ENCODE measurements around the gene ZMYND8. TPM values are rescaled to one million over a fixed set of nuclear protein-coding genes. Genes with fewer than 3 reads are reported as not detected.

Gene ZMYND8
- total and polyA plus RNA-seq, 2 donors (not counting 3 experiments of a cell fraction or from before 2014, with no cell fraction given) = 30.6 to 75.2 TPM

GRCh38 chr20:47309806-47310426 lies 46.6 kb downstream of the ZMYND8 start:
- DNase-seq (ENCODE audit: low read depth, low spot score) (no peak), FAIRE-seq (no peak)
- intact Hi-C loops (cut with micrococcal nuclease) = loop anchor here (10.0 kb wide), 1 partner anchor 1615 kb away; the partner anchor contains the start of gene ARFGEF2
- no TSS peak for BruUV-seq (replicated peaks)
- no peaks in the 10 kb centered on the region for H3K9me1 ChIP-seq (replicated peaks; ENCODE audit: control insufficient read depth, extremely low read depth, insufficient read depth, low read length)
- TF ChIP-seq POLR2A (IDR thresholded peaks at IDR 0.05; ENCODE audit: low read depth, low read length) = no peak
- TF ChIP-seq MYC (IDR thresholded peaks at IDR 0.05; ENCODE audit: low read depth, low read length) = no peak
- TF ChIP-seq JUN (IDR thresholded peaks at IDR 0.05; ENCODE audit: borderline replicate concordance, insufficient read depth, insufficient read length, low read depth) = no peak
- TF ChIP-seq CTCF (IDR thresholded peaks at IDR 0.05; ENCODE audit: extremely low read depth in 1 of 2, insufficient read depth in 1 of 2, low read depth in 1 of 2, low read length in 2 of 2) = no peak
- no peak for TF ChIP-seq GATA2 (IDR thresholded peaks at IDR 0.05; ENCODE audit: insufficient read depth, insufficient read length, low read depth, low read length)
- TF ChIP-seq, protein P1, sequence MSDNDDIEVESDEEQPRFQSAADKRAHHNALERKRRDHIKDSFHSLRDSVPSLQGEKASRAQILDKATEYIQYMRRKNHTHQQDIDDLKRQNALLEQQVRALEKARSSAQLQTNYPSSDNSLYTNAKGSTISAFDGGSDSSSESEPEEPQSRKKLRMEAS (IDR thresholded peaks at IDR 0.05; ENCODE audit: insufficient read depth, insufficient read length) = no peak
- TF ChIP-seq FOS (IDR thresholded peaks at IDR 0.05; ENCODE audit: borderline replicate concordance, insufficient read depth, low read length) = no peak
- TF ChIP-seq POLR2AphosphoS5 (IDR thresholded peaks at IDR 0.05; ENCODE audit: insufficient read depth, low read depth, low read length) = no peak
- no peak for TF ChIP-seq EZH2 (IDR thresholded peaks at IDR 0.05; ENCODE audit: borderline replicate concordance, low read depth, low read length, severe bottlenecking)
- no peaks in the 10 kb centered on the region for H3K27me3 ChIP-seq (ENCODE audit: control insufficient read depth in 2 of 2, insufficient read depth in 2 of 2, low read length in 2 of 2)
- dilution Hi-C loops (cut with MboI; ENCODE audit: extremely low pct_ligation_motif_present, low sequenced_read_pairs) = no loop called here
- POLR2A ChIA-PET = interaction anchor here (0.7 kb wide), 1 partner anchor 14 kb away, joined by 6 read pairs; no protein-coding TSS in a partner anchor
- H3K9ac ChIP-seq (replicated peaks; ENCODE audit: extremely low read depth, insufficient read depth, low read length) = no peak overlapping the region
- no peak overlapping the region for H3K4me2 ChIP-seq (ENCODE audit: insufficient read depth, low read length)
- H4K20me1 ChIP-seq (replicated peaks; ENCODE audit: control insufficient read depth, extremely low read depth, insufficient read depth, low read length) = no peaks in the 10 kb centered on the region
- peaks cover 72% of the 10 kb centered on the region for H3K79me2 ChIP-seq (ENCODE audit: control insufficient read depth, insufficient read depth, low read length)
- H3K9me3 ChIP-seq (replicated peaks; ENCODE audit: control insufficient read depth, insufficient read depth, low read length) = no peaks in the 10 kb centered on the region
- no peak overlapping the region for H3K27ac ChIP-seq (ENCODE audit: insufficient read depth, low read depth, low read length)
- H3K4me1 ChIP-seq (ENCODE audit: control insufficient read depth, extremely low read depth, insufficient read depth, low read length) = peaks cover 12% of the 10 kb centered on the region
- peaks cover 17 to 25% of the 10 kb centered on the region in 2 experiments for H3K36me3 ChIP-seq (ENCODE audit: control insufficient read depth in 2 of 2, extremely low read depth in 1 of 2, insufficient read depth in 2 of 2, low read length in 2 of 2)
- no peak overlapping the region for H2AFZ ChIP-seq (ENCODE audit: low read depth, low read length)
- H3K4me3 ChIP-seq (replicated peaks in 1 of 3; ENCODE audit: insufficient read depth in 1 of 3, low read depth in 1 of 3, low read length in 3 of 3) = no peak overlapping the region
- CTCF ChIA-PET = interaction anchor here (2.0 kb wide), 1 partner anchor 74 kb away, joined by 9 read pairs; no protein-coding TSS in a partner anchor

All from endothelial cell of umbilical vein (primary cell).